T-helper 22 cell (primary cell): ENCODE data around the gene UPF1.

Source experiments
- DNase-seq: peaks from one replicate; pipeline ENCODE4 v3.0.0-alpha.2; 2020; ENCODE audit warnings: low read depth

UPF1 gene

DNA sequence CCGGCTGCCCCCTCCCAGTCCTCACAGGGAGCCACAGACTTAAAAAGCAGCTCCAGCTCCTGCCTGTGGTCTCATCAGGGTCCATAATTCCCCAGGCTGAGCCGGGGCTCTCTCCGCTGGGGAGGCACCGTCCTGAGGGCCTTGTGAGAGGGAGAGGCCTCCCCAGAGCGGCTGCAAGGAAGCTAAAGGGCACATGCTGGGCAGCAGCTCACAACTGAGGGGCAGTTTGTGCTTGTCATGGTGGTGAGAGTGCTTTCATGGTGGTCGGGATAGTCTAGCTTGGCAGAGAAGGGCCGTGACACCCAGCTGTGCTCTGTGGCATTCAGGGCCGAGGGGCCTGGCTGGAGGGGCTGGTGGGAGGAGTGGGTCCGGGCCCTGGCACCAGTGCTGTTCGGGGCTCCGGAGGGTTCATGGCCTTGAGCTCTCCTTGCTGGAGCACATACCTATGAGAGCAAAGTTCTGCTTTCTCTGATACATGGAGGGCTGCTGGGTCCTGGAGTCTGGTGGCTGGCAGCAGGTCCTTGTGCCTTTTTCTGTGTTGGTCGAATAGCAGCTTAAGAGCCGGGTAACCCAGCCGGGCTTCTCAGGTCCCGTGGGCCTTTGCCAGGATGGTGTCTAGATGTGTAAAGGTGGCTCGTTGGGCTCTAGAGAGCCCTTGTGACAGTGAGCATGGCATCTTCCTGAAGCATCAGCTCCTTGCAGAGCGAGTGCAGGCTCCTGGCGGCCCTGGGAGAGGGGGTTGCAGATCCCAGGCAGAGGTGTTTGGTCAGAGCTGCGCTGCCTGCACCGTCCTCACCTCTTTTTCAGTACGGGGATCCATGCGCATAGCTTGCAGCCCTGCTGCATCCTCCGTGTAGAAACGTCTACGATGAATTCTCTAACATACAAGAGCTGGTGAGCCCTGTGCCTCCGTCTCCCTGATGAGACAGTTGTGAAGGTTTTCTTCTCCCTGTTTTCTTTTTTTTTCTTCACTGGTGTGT, 8.8 kb downstream of the UPF1 start:
- DNase-seq, result no peak

DNA sequence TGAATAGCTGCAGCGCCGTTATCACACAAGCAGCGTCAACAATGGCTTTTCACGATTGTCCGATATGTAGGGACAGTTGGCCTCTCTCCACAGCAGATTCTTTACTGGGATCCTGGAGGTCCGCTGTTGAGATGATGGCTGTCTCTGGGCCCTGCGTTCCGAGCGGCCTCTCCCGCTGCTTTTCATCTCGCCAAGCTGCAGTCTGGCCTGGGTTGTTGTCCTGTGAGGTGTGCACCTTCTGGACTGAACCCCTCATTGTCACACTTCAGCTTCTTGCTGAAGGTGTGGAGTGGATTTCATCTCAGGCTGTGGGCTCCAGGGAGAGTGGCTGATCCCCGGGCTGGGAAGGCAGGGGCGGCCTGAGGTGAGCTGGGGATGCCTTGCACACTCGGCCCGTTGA, 9.6 kb downstream of the UPF1 start:
- DNase-seq, result no peak

DNA sequence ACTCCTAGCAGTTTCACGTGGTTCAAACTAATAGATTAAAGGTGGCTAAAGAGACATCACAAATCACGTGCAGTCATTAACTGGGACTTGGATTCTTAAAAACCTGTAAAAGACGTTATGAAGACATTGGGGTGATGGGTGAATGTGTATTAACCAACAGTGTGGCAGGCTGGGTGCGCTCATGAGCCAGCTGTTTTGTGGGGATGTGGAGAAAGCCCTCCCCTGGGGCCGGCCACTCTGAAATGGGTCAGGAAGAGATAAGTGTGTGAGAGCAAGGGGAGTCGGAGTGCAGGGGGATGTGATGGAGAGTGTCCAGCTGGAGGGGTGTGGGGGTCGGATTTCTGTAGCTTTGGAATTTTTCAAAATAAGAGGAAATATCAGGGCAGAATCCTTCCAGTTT, 10.4 kb downstream of the UPF1 start:
- DNase-seq, result no peak

DNA sequence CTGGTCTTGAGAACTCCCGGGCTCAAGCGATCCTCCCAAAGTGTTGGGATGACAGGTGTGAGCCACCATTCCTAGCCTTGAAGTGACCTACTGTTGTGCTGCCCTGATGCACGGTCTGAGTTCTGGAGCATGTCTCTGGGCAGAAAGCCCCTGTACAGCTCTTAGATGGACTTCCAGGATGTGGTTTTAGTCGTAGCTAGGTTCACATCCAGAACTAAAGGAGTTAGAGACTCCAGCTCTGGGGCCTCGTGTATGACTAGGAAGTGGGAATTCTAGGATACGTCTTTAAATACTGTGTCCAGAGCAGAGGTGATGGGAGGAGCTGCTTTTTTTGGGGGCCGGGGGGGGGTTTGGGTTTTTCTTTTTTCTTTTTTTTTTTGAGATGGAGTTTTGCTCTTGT, 12.2 kb downstream of the UPF1 start:
- no peak for DNase-seq

DNA sequence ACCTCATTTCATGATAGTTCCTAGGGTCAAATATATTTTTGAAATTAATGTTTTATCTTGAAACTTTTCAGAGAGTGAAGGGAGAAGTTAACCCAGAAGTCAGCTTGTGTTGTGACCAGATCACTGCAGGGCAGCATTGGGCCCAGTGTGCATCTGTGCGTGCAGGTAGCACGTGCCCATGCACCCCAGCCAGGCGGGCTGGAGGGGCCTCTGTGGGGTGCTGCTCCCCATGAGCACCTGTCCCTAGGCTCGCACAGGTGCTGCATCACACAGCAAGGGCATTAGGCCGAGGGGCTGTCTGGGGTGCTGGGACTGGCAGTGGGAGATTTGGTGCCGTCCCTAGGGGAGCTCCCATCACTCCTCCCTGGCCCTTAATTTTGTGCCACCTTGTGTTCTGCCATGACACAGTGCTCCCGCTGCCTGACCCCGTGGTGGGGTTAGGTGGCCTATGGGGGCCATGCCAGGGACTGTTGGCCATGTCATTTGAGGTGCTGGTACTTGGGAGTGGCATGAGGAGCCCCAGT, 13.1 kb downstream of the UPF1 start:
- DNase-seq, result no peak

DNA sequence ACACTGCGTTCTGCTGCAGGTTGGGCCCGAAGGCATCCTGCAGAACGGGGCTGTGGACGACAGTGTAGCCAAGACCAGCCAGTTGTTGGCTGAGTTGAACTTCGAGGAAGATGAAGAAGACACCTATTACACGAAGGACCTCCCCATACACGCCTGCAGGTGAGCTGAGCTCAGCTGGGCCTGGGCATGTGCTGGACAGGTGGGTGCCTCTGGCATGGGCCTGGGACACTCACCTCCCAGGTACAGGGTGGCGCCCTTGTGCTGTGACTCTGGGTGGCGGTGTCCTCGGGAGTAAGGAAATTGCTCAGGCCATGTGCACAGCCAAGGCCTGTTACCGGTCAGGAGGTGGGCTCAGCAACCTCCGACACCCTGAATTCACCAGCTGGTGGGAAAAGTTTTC, 14.2 kb downstream of the UPF1 start:
- DNase-seq, result no peak

DNA sequence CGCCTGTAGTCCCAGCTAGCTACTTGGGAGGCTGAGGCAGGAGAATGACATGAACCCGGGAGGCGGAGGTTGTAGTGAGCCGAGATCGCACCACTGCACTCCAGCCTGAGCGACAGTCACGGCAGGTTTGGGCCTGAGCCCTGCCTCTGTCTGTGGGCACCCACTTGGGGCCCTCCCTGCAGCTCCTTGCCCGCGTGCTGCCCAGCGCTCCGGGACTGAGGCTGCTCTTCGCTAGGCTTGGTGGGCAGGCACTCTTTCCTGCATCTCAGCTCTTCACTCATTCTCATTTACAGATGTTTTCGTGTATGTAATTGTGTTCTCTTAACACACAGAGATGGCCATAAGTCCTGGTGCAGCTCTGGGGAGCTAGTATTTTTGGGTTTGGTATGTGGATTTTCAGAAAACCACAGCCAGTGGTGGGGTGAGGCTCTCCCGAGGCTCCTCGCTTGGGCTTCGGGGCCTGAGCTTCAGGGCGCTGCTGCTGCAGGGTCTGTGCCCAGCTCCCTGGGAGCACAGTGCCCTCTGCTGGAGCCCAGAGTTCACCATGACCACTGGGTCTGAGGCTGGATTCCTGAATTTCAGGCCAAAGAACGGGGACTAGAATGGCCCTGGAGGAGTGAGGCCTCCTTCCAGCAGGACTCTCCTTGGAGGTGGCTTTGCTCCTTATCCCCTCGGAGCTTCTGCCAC, 15.2 kb downstream of the UPF1 start:
- no peak for DNase-seq

DNA sequence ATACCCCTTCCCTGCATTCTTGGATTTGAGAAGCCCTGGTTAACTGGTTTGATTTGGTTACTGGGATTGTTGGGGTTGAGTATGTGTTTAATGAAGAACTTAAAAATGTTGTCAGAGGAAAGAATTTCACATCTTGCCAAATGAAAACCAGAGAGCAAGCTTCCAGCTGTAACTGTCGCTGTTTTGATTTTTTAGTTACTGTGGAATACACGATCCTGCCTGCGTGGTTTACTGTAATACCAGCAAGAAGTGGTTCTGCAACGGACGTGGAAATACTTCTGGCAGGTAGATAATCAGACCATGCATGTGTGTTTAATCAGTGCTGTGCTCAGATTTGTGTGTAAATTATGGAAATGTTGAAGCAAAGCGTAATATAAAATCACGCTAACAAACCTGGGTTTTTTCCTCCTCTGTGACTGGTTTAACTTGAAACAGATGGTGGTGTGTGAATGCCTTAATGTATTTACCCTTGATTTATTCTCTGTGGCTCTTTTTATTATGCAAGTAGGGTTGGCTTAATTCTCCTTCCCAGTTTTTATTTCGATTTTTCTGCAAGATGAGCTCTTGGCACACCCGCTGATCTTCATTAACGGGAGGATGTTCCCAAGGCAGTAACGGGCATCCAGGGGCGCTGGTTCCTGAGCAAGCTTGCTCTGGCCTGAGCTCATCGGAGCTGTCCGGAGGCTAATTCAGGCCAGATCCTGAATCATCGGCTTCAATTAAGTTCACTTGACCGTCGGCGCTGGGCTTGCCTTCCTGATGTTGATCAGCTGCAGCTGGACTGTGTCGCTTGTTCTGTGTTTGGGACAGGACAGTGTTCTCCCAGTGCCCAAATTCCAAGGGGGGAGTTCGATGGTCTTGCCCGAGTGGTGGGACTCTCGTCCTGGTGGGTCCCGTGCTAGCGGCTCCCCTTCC, 16.0 kb downstream of the UPF1 start:
- DNase-seq, result no peak

DNA sequence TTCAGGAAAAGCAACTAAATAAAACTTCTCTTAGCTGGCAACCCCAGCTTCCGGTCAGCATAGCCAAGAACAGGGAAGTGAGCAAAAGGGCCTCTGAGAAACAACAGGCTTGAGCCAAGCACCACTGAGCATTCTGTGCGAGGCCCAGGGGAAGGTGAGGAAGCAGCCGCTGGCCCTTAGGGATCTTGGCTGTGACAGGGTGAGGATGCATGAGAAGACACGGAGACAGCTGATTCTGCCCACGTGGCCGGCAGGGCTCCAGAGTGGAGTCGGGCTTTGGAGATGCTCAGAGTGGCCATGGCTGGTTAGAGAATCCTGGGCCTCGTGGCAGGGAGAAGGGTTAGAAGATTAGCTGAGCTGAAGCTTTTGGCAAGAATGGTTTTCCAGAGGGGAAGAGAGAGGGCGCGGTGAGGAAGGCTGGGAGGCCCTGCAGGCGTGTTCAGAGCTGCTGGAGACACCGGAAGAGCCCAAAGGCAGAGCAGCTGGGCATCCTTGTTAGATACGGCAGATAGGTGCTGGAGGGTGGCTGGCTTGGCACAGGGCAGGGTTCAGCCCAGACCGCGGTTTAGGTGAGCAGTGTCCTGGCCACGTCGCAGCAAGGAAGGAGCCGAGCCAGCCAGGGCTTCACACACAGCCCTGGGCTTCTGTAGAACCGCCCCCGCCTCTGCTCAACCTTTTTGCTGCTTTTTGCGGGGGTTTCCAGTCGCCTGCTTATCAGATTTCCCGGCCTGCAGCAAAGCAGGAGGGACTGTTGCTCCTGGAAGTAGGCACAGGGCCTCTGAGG, 17.3 kb downstream of the UPF1 start:
- DNase-seq, result no peak

DNA sequence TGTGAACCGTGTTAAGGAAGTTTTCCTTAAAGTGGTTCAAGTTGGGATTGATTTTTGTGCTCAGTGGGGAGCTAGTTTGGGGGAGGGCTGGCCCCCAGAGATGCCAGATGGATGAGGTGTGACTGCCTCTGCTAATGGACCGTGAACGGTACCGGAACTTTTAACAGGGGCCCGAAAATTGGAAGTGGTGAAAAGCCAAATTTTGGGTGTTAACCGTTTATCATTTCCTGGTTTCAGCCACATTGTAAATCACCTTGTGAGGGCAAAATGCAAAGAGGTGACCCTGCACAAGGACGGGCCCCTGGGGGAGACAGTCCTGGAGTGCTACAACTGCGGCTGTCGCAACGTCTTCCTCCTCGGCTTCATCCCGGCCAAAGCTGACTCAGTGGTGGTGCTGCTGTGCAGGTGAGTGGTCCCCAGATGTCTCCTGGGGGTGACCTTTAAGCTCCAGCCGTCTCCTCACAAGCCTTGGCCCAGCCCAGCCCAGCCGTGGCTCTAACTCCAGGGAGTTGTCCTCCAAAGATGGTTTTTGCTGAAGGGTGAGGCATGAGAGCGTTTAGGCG, 18.2 kb downstream of the UPF1 start:
- DNase-seq, result no peak

DNA sequence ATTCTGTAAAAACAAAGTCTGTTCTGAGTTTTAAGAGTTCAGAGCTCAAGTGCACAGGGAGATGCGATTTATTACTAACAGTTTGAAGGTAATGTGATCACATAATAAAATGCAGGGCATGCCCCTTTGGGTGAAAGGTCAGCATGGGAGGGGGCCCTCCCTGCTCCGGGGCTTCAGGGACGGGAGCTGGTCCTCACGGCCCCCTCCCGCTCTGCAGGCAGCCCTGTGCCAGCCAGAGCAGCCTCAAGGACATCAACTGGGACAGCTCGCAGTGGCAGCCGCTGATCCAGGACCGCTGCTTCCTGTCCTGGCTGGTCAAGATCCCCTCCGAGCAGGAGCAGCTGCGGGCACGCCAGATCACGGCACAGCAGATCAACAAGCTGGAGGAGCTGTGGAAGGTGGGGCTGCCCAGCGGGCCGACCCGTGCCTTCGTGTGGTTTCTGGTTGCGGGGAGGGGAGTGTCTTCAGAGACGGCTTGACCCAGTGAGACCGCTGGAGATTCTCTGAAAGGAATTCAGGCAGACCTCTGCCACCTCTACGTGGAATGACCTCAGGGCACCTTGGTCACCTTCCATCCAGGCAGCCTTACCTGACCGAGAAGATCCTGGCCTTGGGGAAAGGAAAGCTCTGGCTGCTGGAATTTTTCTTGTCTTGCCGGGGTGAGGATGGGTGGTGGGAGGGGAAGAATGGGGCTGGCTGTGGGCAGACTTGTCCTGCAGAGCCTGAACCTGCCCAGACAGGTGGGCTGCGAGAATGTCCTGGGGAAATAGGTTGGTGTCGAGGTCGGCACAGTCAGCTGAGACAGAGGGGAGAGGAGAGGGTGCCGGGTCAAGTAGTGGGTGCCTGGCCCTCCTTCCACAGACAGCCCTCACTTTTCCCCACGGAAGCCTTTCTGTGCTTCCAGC, 19.0 kb downstream of the UPF1 start:
- no peak for DNase-seq

DNA sequence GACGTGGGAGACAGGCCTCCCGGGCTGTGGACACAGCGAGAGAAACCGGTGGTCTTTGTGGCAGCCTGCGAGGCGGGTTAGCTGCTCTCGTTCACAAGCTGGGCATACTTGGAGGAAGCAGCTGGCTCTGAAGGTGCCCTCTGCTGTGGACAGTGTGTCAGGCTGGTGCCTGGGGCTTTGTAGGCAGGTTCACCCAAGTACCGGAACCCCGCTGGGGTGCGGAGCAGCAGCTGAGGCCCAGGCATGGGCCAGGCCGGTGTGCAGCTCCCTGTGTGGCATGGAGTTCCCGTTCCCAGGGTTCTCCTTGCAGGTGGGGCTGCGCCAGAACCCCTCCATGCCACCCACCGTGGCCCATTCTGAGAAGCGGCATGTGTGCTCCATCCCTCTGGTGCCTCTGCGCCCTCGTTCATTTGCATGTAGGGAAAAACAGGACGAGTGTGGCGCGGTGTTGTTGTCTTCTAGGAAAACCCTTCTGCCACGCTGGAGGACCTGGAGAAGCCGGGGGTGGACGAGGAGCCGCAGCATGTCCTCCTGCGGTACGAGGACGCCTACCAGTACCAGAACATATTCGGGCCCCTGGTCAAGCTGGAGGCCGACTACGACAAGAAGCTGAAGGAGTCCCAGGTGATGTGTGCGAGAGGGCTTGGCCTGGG, 20.0 kb downstream of the UPF1 start:
- no peak for DNase-seq

DNA sequence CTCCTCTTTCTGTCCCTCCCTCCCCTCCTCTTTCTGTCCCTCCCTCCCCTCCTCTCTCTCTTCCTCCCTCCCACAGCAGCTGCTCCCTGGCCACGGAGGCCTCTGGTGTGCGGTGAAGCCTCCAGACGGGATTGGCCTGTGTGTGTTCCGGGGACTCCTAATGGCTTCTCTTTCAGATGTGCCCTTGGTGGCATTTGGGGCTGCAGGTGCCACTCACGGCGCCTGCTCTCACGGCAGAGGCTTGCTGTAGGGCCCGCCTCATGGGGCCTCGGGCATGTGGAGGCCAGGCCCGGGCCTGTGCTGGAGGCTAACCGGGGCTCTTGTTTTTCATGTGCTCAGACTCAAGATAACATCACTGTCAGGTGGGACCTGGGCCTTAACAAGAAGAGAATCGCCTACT, 20.9 kb downstream of the UPF1 start:
- no peak for DNase-seq

DNA sequence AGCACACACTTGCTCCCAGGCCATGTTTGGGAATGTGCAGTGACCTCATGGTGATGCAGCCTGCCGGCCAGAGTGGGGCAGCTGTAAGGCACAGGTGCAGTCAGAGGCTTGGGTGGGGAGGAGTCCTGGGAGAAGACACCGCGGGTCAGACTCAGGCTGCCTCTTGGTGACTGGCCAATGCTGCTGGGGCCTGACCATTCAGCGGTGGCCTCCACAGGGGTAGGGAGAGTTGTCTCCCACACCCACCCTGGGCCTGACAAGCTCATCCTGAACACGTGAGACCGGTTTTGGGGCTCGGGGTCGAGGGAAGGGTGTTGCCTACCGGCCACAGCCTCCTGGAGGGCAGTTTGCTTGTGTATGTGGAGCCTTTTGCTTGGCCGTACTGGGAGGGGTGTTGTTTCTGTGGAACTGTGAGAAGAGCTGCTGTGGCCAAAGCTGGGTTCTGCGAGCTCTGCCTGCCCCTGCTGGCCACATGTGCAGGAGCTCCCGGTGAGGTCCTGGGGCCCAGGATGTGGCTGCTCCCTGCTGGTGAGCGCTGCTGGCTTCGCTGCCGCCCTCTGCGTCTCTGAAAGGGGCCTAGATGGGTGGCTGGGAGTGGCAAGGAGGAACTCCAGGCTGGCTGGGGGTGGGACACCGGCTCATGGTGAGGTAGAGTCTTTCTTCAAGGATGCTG, 22.1 kb downstream of the UPF1 start:
- no peak for DNase-seq

DNA sequence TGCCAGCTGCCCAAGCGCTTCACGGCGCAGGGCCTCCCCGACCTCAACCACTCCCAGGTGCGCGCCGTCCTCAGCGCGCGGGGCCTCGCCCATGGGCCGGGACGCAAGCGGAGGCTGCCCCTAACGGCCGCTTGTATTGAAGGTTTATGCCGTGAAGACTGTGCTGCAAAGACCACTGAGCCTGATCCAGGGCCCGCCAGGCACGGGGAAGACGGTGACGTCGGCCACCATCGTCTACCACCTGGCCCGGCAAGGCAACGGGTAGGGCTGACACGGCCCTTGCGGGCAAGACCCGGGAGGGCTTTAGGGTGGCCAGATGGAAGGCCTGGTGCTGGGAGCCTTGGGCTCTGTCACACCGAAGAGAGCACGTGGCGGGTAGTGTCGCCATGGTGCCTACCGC, 23.2 kb downstream of the UPF1 start:
- no peak for DNase-seq

DNA sequence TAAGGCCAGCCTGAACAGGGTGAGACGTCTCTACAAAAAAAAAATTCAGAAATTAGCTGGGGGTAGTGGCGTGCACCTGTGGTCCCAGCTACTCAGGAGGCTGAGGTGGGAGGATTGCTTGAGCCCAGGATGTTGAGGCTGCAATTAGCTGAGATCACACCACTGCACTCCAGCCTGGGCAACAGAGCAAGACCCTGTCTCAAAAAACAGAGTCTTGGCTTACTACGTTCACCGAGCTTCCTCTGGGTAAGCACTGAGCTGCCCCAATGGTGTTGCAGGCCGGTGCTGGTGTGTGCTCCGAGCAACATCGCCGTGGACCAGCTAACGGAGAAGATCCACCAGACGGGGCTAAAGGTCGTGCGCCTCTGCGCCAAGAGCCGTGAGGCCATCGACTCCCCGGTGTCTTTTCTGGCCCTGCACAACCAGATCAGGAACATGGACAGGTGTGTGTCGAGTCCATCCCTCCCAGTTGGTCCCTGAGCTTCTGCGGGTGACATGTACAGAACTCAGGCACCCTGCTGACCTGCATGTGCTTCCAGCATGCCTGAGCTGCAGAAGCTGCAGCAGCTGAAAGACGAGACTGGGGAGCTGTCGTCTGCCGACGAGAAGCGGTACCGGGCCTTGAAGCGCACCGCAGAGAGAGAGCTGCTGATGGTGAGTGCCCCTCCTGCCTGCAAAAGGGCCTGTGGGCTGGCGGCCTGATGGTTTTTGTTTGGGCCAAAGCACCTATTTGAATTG, 24.1 kb downstream of the UPF1 start:
- no peak for DNase-seq

DNA sequence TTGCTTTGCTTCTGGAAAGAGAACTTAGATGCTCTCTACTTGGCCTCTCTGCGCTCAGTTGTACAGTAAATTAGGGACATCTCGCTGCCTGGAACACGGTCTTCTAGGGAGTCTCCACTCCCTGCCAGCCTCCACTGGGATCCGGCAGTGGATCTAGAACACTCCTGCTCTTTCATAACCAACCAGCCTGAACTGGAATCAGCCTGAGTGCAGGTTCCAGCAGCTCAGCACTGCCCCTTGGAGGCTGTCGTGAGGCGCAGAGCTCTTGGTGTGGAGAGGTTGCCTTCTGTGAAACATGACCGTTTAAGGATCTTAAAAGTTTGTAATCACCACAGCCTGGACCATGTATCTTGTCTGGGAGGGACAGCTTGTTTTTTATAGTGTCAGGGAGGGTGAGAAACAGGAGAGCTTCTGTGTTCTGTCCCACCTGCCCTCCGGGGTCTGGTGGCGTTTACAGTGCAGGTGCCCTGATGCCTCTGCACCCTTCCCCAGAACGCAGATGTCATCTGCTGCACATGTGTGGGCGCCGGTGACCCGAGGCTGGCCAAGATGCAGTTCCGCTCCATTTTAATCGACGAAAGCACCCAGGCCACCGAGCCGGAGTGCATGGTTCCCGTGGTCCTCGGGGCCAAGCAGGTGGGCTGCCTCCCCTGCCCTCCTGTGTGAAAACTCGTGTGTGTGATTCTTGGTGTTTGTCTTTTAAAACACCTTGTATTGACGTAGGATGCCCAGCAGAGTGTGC, 24.8 kb downstream of the UPF1 start:
- no peak for DNase-seq
